Mucosa of rectum (tissue), 2 donors: ENCODE data around the gene DDIT3.
A peak's percentile ranks its signal among the peaks of the same experiment; 100 is the strongest.

Source experiments
- H3K27ac ChIP-seq, 2 donors: one replicate each; pipeline ENCODE4 v1.7.0; 2013; ENCODE audit warnings: inconsistent platforms in 2 of 2, low read depth in 2 of 2, low read length in 2 of 2
- H3K27me3 ChIP-seq, 2 donors: one replicate each; pipeline ENCODE4 v1.7.0; 2013; ENCODE audit warnings: low read length in 2 of 2; ENCODE audit not compliant: control insufficient read depth in 2 of 2, insufficient read depth in 2 of 2
- H3K36me3 ChIP-seq, 2 donors: one replicate each; pipeline ENCODE4 v1.7.0; 2013; ENCODE audit warnings: low read length in 2 of 2; ENCODE audit not compliant: control insufficient read depth in 2 of 2, insufficient read depth in 2 of 2
- H3K4me1 ChIP-seq, 2 donors: one replicate each; pipeline ENCODE4 v1.7.0; 2013; ENCODE audit warnings: low read length in 2 of 2, mild to moderate bottlenecking in 1 of 2; ENCODE audit not compliant: control insufficient read depth in 2 of 2, insufficient read depth in 2 of 2
- H3K4me3 ChIP-seq, 2 donors: one replicate each; pipeline ENCODE4 v1.7.0; 2013; ENCODE audit warnings: low read length in 2 of 2
- H3K9ac ChIP-seq, 2 donors: one replicate each; pipeline ENCODE4 v1.7.0; 2013; ENCODE audit warnings: low read length in 2 of 2, low read depth in 1 of 2, mild to moderate bottlenecking in 1 of 2
- H3K9me3 ChIP-seq, 2 donors: one replicate each; pipeline ENCODE4 v1.7.0; 2013; ENCODE audit warnings: low read length in 2 of 2; ENCODE audit not compliant: control insufficient read depth in 2 of 2
- donor health status: healthy.
- donor health status: Normal muscosa, but diverticular disease.

The DDIT3 gene

GRCh38 chr12:57534991-57535543, 14.8 kb upstream of the DDIT3 start:
- Histone ChIP-seq H3K4me3 (no peak overlapping the region), H3K27me3 (no peaks in the 10 kb centered on the region), H3K9me3 (no peaks in the 10 kb centered on the region), H3K9ac (no peak overlapping the region), H3K4me1 (peaks cover 12 to 20% of the 10 kb centered on the region in 2 donors), H3K36me3 (peaks cover 60 to 68% of the 10 kb centered on the region in 2 donors), H3K27ac (peak overlapping the region; percentile 52 to 56)

GRCh38 chr12:57534250-57534649, 13.9 kb upstream of the DDIT3 start:
- no peaks in the 10 kb centered on the region for H3K9me3 ChIP-seq
- H3K9ac ChIP-seq: no peak overlapping the region
- H3K36me3 ChIP-seq: peaks cover 65 to 74% of the 10 kb centered on the region in 2 donors
- no peaks in the 10 kb centered on the region for H3K27me3 ChIP-seq
- no peak overlapping the region for H3K4me3 ChIP-seq
- H3K4me1 ChIP-seq: peaks cover 12 to 20% of the 10 kb centered on the region in 2 donors
- no peak overlapping the region for H3K27ac ChIP-seq

GRCh38 chr12:57533108-57533507, 12.8 kb upstream of the DDIT3 start:
- Histone ChIP-seq H3K9ac (no peak overlapping the region), H3K4me3 (no peak overlapping the region), H3K9me3 (no peaks in the 10 kb centered on the region), H3K27me3 (no peaks in the 10 kb centered on the region), H3K4me1 (peaks cover 12 to 19% of the 10 kb centered on the region in 2 donors), H3K27ac (no peak overlapping the region), H3K36me3 (peaks cover 65 to 73% of the 10 kb centered on the region in 2 donors)

GRCh38 chr12:57531836-57532235, 11.5 kb upstream of the DDIT3 start:
- peaks cover 71 to 79% of the 10 kb centered on the region in 2 donors for H3K36me3 ChIP-seq

GRCh38 chr12:57530396-57531142, 10.3 kb upstream of the DDIT3 start:
- Histone ChIP-seq H3K36me3 (peaks cover 69 to 86% of the 10 kb centered on the region in 2 donors), H3K4me3 (no peak overlapping the region), H3K27me3 (no peaks in the 10 kb centered on the region), H3K9me3 (no peaks in the 10 kb centered on the region), H3K9ac (no peak overlapping the region), H3K27ac (no peak overlapping the region), H3K4me1 (peaks cover 3 to 4% of the 10 kb centered on the region in 2 donors)

More at GRCh38 chr12:57531836-57532235, 11.5 kb upstream of the DDIT3 start:
- peaks cover 12 to 15% of the 10 kb centered on the region in 2 donors for H3K4me1 ChIP-seq
- H3K9me3 ChIP-seq: no peaks in the 10 kb centered on the region
- no peak overlapping the region for H3K4me3 ChIP-seq
- H3K9ac ChIP-seq: no peak overlapping the region
- H3K27me3 ChIP-seq: no peaks in the 10 kb centered on the region
- no peak overlapping the region for H3K27ac ChIP-seq

- Histone ChIP-seq H3K27me3 (no peaks in the 10 kb centered on the region), H3K9me3 (no peaks in the 10 kb centered on the region), H3K27ac (no peak overlapping the region), H3K4me3 (no peak overlapping the region), H3K9ac (no peak overlapping the region), H3K36me3 (peaks cover 64 to 83% of the 10 kb centered on the region in 2 donors), H3K4me1 (peaks cover 5% of the 10 kb centered on the region in 2 donors)
These were observed 9.5 kb upstream of the DDIT3 start for GRCh38 chr12:57529831-57530230.

GRCh38 chr12:57528831-57529555, 8.7 kb upstream of the DDIT3 start:
- Histone ChIP-seq H3K27ac (no peak overlapping the region), H3K4me3 (no peak overlapping the region), H3K36me3 (peaks cover 64 to 83% of the 10 kb centered on the region in 2 donors), H3K27me3 (no peaks in the 10 kb centered on the region), H3K9ac (no peak overlapping the region), H3K4me1 (peaks cover 11 to 13% of the 10 kb centered on the region in 2 donors), H3K9me3 (no peaks in the 10 kb centered on the region)

GRCh38 chr12:57528176-57528575, 7.9 kb upstream of the DDIT3 start:
- no peaks in the 10 kb centered on the region for H3K9me3 ChIP-seq
- no peak overlapping the region for H3K9ac ChIP-seq
- H3K27ac ChIP-seq: no peak overlapping the region
- H3K27me3 ChIP-seq: no peaks in the 10 kb centered on the region
- H3K4me1 ChIP-seq: peaks cover 20% of the 10 kb centered on the region in 2 donors
- peaks cover 59 to 76% of the 10 kb centered on the region in 2 donors for H3K36me3 ChIP-seq
- H3K4me3 ChIP-seq: no peak overlapping the region

- H3K36me3 ChIP-seq: peaks cover 49 to 66% of the 10 kb centered on the region in 2 donors
These were observed 6.9 kb upstream of the DDIT3 start for GRCh38 chr12:57527184-57527583.

More at GRCh38 chr12:57527184-57527583, 6.9 kb upstream of the DDIT3 start:
- H3K4me1 ChIP-seq: peaks cover 20 to 21% of the 10 kb centered on the region in 2 donors
- H3K9me3 ChIP-seq: no peaks in the 10 kb centered on the region
- H3K27ac ChIP-seq: no peak overlapping the region
- no peak overlapping the region for H3K4me3 ChIP-seq
- no peaks in the 10 kb centered on the region for H3K27me3 ChIP-seq
- no peak overlapping the region for H3K9ac ChIP-seq
